ENCODE measurements around the gene SCTR. TPM values are rescaled to one million over a fixed set of nuclear protein-coding genes. Genes with fewer than 3 reads are reported as not detected.

The SCTR gene
- total and polyA plus RNA-seq, 2 of the 13 experiments (the other 11 are each of a cell fraction or from before 2014, with no cell fraction given), result not detected

GRCh38 chr2:119487434-119488244 is 36.6 kb downstream of the SCTR start (continued):
- TF ChIP-seq RNF219 (CRISPR knock-in tag; IDR thresholded peaks at IDR 0.05) (no peak), ZNF18 (CRISPR knock-in tag; IDR thresholded peaks at IDR 0.05; ENCODE audit: insufficient replicate concordance) (peak; percentile 27), ZNF230 (CRISPR knock-in tag; IDR thresholded peaks at IDR 0.05) (peak; percentile 53; the same call in 1 of the 2 replicates), ZBTB42 (CRISPR knock-in tag; IDR thresholded peaks at IDR 0.05) (peak; percentile 87), ZNF616 (CRISPR knock-in tag; IDR thresholded peaks at IDR 0.05; ENCODE audit: low read depth) (0 out of 2 replicates have a peak, but pooled peaks have one; percentile 45), ZNF891 (CRISPR knock-in tag; IDR thresholded peaks at IDR 0.05) (peak; percentile 49; the same call in 1 of the 2 replicates), ZNF329 (CRISPR knock-in tag; IDR thresholded peaks at IDR 0.05; ENCODE audit: low read depth) (no peak; the same call in 1 of the 2 replicates), KMT2B (CRISPR knock-in tag; IDR thresholded peaks at IDR 0.05) (peak; percentile 57; the same call in 1 of the 2 replicates), ZNF142 (CRISPR knock-in tag; IDR thresholded peaks at IDR 0.05) (0 out of 2 replicates have a peak, but pooled peaks have one; percentile 9), HNRNPK (IDR thresholded peaks at IDR 0.05; ENCODE audit: low read depth, low read length, poor library complexity, severe bottlenecking) (no peak), KDM5B (CRISPR knock-in tag; IDR thresholded peaks at IDR 0.05; ENCODE audit: borderline replicate concordance) (peak; percentile 66; the same call in 1 of the 2 replicates), KDM5A (IDR thresholded peaks at IDR 0.05; ENCODE audit: borderline replicate concordance, low read length) (no peak), GTF3A (CRISPR knock-in tag; conservative IDR thresholded peaks at IDR 0.05) (no peak), MYC (CRISPR knock-in tag; IDR thresholded peaks at IDR 0.05; ENCODE audit: borderline replicate concordance) (peak; percentile 41; the same call in 1 of the 2 replicates), ZNF652 (CRISPR knock-in tag; IDR thresholded peaks at IDR 0.05; ENCODE audit: borderline replicate concordance, low read depth) (peak; percentile 88), JUN (CRISPR knock-in tag; IDR thresholded peaks at IDR 0.05) (peak; percentile 70; the same call in 1 of the 2 replicates), GMEB2 (CRISPR knock-in tag; IDR thresholded peaks at IDR 0.05; ENCODE audit: low read depth) (no peak)
